EH (cell line): ENCODE data around the gene GIN1.
"Not testable (repeated sequence)": the region's sequence is repeated elsewhere in the genome, so short reads cannot be mapped to it uniquely, and the experiment has no call there.

Experiments
- DNase-seq: peaks from one replicate; pipeline ENCODE4 v3.0.0-alpha.2; 2015; ENCODE audit warnings: low read depth

The GIN1 gene, protein sequence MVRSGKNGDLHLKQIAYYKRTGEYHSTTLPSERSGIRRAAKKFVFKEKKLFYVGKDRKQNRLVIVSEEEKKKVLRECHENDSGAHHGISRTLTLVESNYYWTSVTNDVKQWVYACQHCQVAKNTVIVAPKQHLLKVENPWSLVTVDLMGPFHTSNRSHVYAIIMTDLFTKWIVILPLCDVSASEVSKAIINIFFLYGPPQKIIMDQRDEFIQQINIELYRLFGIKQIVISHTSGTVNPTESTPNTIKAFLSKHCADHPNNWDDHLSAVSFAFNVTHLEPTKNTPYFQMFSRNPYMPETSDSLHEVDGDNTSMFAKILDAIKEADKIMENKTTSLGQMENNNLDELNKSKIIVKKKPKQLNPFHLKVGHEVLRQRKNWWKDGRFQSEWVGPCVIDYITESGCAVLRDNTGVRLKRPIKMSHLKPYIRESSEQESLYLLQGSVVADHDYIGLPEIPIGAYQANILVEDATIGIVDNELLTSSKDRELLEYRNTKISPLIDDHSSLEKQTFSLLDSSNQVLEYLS

DNA sequence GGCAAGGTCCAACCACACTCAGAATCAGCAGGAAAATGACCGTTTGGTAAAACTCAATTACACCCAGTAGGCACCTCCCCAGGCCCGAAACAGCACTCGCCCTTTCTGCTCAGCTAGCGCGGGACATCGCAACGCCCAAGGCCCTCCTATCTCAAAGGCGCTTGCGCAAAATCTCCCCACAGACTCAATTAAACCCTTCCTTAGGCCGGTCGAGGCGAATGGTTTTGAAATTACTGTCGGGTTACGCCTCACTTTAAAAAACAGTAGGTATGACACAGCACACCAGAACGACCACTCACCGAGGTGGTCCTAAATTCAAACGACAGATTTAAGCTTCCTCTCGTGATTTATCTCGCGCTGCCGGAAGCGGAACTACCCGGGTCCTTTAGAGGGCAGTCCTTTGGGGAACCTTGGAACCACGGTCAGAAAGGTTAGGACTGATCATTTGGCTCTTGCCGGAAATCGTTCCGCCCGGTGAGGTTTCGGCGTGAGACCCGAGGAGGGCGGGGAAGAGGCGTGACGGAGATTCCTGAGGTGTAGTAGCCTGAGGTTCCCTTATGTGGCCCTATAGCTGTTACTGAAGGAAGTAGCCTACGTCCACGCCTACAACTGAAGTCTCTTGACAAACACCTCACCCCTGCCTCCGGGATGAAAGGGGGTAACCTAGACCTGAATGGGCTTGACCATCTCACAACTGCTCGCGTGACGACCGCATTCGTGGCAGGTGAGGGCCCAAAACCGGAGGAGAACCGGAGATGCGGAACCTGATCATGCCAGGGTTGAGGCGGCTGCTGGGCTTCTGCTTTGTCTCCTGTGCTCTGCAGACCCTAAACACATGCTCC is at the start of gene GIN1, which contains the start of gene PPIP5K2:
Gene GIN1, minus strand, starts transcription at position 374 of the 842 bp plus-strand sequence. CDS start 11,431 bp downstream, outside the sequence.
Gene PPIP5K2, plus strand, starts transcription at position 537 of the 842 bp plus-strand sequence. CDS start 9,289 bp downstream, outside the sequence.
- peak; percentile 97 for DNase-seq

DNA sequence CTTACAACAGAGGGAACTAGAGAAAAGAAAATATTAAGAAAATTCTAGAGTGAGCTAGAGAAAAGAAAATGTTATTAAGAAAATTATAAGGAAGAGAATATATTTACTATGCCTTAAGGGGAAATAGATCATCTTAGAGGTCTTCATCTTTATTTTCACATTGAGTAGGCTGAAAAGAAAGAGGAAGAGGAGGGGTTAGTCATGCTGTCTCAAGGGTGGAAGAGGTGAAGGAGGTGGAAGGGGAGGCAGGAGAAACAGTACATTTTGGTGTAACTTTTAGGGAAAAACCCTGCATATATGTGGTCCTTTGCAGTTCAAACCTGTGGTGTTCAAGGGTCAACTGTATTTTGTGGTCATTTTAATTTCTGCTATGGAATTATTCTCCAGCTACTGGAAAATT is 46.8 kb upstream of the GIN1 start:
- DNase-seq: no peak

DNA sequence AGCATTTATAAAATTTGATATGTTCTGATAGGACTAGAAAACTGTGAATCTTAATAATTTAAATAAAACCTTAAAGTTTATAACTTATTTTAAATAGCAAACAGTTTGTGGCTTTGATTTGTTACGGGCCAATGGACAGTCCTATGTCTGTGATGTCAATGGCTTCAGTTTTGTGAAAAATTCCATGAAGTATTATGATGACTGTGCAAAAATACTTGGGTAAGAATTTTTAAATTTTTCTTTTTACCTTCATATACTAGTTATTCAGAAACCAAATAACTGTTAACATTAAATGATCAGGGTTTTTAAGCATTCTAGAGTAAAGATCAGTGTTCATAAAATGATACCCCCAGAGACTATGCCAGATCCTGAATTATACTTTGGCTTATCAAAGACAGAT is 31.2 kb upstream of the GIN1 start:
- DNase-seq: no peak

DNA sequence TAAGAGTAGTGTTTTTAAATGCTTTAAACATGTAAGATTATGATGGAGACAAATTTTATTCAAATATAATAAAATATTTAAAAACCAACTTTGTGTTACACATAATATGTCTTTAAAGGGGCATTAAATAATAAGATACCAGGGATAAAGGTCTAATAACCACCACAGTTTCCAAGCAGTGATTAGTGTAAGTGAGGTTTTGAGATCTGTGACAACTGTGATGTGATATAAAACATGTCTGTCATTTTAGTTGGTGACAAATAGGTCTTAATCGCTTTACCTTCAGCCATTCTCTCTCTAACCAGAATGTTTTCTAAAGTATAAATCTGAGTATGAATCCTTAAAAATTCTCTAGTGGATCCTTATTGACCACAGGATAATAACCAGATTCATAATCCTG is 28.3 kb upstream of the GIN1 start:
- no peak for DNase-seq

DNA sequence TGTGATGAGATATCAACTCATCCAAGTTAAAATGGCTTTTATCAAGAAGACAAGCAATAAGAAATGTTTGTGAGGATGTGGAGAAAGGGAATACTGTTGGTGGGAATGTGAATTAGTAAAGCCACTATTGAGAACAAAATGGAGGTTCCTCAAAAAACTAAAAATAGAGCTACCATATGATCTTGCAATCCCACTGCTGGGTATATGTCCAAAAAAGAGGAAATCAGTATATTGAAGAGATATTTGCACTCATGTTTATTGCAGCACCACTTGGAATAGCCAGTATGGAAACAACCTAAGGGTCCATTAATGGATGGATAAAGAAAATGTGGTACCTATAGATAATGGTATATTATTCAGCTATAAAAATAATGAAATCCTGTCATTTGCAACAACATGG is 25.3 kb upstream of the GIN1 start:
- no peak for DNase-seq

DNA sequence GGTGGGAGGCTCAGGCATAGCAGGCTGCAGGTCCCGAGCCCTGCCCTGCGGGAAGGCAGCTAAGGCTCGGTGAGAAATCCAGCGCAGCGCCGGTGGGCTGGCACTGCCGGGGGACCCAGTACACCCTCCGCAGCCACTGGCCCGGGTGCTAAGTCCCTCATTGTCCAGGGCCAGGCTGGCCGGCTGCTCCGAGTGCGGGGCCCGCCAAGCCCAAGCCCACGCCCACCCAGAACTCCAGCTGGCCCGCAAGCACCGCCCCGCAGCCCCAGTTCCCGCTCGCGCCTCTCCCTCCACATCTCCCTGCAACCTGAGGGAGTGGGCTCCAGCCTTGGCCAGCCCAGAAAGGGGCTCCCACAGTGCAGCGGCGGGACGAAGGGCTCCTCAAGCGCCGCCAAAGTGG is 22.2 kb upstream of the GIN1 start:
- not testable (repeated sequence) for DNase-seq

DNA sequence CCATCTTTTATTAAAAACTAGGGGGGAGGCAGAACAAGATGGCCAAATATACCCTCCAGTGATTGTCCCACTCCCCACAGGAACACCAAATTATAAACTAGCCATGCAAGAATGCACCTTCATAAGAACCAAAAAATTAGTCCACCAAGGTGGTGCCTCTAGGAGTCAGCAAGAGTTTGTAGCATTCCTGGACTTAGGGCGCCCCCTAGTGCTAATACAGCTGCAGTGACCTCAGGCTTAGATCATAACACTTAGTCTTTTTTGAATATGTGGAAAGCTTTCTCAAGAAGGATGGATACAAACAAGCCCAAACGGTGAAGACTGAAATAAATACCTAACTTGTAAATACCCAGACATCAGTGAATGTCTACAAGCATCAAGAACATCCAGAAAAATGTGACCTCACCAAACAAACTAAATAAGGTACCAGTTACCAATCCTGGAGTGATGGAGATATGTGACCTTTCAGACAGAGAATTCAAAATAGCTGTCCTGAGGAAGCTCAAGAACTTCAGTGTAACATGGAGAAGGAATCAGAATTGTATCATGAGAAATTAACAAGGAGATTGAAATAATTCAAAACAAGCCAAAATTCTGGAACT is 19.4 kb upstream of the GIN1 start:
- DNase-seq: peak; percentile 77

DNA sequence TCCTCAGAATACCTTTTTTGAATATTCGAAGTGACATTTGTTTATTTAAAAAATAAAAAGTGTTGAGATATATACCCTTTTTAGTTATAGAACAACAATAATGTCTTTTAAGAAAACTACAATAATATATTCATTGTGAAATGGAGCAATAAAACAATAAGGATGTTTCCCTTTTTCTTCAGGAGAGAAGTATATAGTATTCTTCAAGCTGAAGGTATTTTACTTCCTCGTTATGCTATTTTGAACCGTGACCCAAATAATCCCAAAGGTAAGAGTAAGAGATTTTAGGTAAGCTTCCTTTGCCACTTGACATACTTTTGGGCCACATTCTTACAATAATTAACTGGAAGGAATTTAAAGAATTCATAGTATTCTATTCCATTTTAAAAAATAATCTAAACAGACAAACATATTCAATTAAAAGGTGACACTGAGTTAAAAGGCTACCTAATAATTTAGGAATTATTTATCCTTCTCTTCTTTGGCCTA is 18.3 kb upstream of the GIN1 start:
- no peak for DNase-seq

DNA sequence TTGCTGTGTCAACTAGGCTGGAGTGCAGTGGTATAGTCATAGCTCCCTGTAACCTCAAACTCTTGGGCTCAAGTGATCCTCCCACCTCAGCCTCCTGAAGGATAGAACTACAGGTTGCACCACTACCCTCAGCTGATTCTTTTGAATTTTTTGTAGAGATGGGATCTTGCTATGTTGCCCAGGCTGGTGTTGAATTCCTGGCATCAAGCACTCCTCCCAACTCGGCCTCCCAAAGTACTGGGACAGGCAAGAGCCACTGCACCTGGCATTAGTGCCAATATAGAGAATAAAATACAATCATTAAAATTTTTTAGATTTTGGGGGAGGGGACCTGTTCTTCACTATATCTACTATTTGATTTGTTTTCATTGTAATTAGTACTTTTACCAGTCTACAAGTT is 15.5 kb upstream of the GIN1 start:
- no peak for DNase-seq

DNA sequence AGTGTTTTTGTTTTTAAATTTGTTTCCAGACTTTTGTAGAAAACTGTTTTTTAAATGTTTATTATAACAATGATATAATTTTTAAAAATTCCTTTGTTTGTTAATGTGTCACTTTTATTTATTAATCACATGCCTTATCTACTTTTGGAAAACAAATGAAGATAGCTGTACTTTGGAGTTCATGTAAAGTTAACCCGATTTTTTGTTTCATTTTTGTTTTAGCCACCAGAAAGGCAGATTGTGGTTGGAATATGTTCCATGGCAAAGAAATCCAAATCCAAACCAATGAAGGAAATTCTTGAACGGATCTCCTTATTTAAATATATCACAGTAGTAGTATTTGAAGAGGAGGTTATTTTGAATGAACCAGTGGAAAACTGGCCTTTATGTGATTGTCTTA is 13.3 kb upstream of the GIN1 start:
- DNase-seq: no peak

DNA sequence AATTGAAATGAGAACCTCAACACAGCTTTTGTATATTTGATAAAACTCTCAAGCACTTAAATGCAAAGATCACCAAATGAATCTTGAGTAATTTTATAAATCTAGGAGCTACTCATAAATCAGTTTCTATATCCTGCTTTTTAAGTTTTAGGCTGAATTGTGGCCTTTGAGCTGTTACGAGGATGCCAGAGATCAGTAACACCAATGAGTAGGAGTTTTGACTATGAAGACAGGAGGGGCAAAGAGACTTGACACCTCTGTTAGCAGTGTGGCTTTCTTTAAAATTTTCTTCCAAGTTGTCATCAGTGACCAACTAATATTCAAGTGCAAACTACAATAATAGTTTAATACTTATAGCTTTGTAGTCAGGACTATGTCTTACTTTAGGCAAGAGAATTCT is 12.7 kb upstream of the GIN1 start:
- DNase-seq: peak; percentile 1

DNA sequence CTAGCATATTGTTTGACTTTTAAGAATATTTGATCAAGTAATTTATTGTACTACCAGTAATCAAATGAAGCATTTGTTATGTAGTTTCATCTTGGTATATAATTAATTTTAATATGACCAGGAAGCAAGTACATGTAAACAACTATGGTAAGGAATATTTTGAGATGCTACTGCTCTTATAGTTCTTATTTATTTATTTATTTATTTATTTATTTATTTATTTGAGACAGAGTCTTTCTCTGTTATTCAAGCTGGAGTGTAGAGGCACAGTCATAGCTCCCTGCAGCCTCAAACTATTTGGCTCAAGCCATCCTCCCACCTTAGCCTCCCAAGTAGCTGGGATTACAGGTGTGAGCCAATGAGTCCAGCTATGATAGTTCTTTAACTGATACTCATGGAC is 8.3 kb upstream of the GIN1 start:
- DNase-seq: no peak

DNA sequence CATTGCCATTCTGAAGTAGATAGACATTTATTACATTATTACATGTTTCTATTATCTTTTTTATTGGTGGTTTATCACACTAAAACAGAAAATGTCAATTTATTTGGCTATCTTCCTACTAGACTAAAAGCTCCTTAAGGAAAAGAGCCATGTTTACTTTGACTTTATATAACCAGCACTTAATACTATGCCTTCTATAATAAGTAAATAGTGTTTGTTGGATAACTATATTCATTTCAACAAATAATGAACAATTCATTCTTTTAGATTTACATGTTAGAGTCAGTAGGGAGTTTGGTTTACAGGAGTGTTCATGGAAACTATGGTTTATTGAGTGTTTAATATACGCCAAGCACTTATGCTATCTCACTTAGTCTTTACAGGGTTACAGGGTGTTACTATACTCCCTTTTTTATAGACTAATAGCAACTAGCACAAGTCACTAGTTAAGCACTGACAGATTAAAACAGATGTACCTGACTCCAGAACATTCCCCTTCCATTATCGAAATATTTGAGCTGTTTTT is 7.4 kb upstream of the GIN1 start:
- DNase-seq: no peak

DNA sequence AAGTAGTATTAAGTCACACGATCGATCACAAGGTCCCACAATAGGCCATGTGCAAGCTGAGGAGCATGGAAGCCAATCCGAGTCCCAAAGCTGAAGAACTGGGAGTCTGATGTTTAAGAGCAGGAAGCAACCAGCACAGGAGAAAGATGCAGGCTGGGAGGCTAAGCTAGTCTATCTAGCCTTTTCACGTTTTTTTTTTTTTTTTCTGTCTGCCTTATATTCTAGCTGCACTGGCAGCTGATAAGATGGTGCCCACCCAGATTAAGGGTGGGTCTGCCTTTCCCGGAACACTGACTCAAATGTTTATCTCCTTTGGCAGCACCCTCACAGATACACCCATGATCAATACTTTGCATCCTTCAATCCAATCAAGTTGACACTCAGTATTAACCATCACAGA is 6.6 kb upstream of the GIN1 start:
- DNase-seq: no peak

DNA sequence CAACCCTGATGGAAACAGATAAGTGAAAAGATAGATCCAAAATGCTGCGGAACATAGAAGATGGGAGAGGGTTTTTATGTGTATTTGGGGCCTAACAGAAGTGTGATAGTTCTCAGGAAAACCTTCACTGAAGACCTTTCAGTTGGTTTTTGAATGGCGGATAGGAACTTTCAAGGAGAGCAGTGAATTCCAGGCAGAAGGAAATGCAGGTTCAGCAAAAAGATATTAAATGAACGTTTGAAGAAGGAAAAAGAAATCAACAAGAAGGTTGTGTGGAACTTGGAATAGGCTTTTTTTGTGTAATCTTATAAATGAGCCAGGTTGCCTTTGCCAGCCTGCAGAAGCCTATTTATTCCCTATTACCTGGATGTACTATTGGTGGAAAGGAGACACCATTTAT is 2.3 kb upstream of the GIN1 start:
- DNase-seq: no peak

DNA sequence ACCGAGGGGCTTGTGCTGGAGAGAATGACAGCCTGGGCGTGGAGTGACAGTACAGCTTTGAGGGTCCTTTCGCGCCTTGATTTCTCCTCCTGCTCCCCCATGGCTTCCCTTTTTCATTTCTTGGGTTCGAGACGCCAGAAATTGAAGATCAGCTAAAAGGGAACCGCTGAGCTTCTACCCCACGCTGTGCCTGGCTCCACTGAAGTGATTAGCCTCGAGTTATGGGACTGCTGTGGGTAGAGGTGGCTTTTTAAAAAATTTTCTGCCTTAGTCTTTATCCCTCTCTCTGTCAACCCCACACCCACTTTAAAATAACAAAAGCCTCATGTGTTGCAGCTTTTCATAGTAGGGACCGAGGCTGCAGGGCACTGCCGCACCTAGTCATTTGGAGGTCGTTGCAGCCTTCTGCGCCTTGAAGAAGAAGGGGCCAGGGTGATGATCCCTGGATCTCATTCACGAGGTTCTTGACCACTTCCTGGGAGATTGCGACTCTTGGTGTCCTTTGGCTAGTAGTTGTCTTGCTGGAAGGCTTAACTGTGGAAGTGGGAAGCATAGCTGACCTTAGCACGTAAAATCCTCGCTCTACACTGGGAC is 766 bp upstream of the GIN1 start:
- peak; percentile 53 for DNase-seq

DNA sequence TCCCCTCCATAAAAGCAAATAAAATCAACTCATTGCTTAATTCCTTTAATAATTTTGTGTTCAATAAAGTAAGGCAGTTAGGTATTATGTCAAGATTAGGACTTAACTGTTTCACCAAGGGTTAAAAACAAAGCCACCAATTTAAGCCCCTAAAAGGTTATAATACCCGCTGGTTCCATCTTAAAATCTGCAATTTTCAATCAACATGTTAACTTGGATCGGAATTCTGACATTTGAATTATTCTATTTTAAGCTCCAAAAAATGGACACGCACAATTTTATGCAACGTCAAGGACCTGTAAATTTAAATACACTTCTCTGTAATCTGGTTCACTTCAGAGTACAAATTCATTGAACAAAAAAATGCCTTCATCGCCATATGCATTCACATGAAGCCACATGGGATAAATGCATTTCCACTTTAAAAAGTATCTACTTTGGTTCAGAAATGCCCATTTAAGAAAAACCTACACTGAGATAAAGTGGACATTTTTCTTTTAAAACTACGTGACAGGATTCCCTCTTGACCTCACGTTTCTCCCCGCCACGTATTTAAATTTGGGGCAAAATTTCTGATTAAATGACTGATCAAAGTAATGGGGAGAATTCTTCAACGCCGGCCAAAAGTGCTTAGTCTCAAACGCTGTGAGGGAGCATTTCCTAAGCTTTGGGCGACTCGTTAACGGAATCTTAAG is 721 bp downstream of the GIN1 start:
- DNase-seq: peak; percentile 1

DNA sequence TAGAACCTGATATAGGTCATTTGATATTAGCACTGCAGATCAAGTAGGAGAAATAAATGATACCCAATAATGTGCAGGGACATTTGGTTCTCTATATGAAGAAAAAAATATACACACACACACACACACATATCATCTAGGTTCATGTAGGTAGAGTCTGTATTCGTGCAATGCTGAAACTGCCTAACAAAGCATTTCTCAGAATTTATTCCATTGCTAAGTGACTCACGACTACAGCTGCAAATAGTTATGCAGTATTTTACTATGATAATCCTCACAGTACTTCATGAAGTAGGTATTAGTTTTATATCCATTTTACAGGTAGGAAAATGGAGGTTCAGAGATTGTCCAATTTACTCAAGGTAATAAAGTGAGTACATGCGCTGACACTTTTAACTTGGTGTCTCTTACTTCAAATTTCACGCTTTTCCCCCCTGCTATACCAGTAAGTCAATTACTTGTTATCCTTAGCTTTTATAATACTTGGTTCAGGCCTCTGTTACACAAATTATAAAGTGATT is 2.4 kb downstream of the GIN1 start:
- DNase-seq: no peak

DNA sequence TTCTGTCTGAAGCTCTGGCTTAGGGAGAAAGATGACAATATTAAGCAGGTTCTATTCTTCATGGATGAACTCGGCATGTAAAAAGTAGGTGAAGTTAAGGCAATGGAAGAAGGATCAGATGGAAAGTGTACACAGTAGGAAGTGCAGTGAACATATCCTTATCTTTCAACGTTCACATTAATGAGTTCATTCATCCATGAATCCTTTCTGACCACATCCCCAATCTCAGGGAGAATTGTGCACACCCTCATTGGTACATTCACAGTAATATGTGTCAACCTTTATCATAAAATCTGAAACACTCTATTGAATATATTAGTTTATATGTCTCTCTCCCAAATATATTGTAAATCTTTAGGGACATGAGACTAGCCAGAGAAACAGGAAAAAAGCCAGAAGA is 5.5 kb downstream of the GIN1 start:
- no peak for DNase-seq

DNA sequence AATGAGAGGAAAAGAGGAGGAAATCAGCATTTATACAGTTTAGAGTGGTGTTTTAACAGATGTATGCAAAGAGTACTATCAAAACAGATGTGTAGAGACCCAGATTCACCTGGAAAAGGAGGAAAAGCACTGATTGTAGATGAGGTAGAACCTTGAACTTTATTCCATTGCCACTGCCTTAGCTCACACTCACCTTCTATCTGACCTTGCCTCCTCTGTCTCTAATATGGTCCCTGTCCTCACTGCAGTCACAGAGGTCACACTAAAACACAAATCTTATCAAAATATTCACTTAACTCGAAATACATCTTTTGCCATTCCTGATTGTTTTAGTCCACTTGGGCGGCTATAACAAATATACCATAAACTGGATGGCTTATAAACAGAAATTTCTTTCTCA is 7.0 kb downstream of the GIN1 start:
- DNase-seq: no peak

DNA sequence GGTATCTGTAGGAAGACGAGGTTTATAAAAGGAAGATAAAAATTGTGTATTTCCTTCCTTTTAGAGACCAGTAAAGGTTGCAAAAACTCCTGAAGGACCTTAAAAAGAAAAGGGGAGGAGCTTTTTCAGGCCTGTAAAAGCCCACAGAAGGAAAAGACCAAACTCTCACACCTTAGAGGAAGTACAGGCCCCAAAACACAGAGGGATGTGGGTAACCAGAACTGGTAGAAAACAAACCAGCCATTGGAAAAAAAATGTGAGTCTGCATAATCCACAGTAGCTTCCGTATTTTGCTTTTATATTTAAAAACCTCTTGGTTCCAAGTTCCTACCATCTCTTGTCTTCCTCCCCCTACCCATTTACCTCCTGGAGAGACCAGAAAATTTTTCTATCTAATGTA is 8.5 kb downstream of the GIN1 start:
- no peak for DNase-seq
